Stimulated activated CD8-positive, alpha-beta memory T cell treated with anti-CD3 and anti-CD28 coated beads, Interleukin-12 subunit alpha, Interleukin-12 subunit beta, amount 100 ng/mL, for 4 hours (primary cell): ENCODE measurements around the gene FLNA.
"Not testable (repeated sequence)": the region's sequence is repeated elsewhere in the genome, so short reads cannot be mapped to it uniquely, and the experiment has no call there.

Experiments used
- DNase-seq: peaks from one replicate; pipeline ENCODE4 v3.0.0-alpha.2; 2020; ENCODE audit warnings: low read depth

The FLNA gene

GRCh38 chrX:154308108-154308946 is 66.1 kb downstream of the FLNA start:
- DNase-seq: peak; percentile 49

- DNase-seq: no peak
Observed at GRCh38 chrX:154307202-154307601, 67.2 kb downstream of the FLNA start.

- DNase-seq: no peak
Observed at GRCh38 chrX:154305541-154306205, 68.8 kb downstream of the FLNA start.

- DNase-seq: no peak
Observed at GRCh38 chrX:154304846-154305245, 69.6 kb downstream of the FLNA start.

GRCh38 chrX:154303476-154303875 is 71.0 kb downstream of the FLNA start:
- DNase-seq: no peak

GRCh38 chrX:154302998-154303397 is 71.4 kb downstream of the FLNA start:
- DNase-seq: not testable (repeated sequence)

GRCh38 chrX:154300816-154301215 is 73.6 kb downstream of the FLNA start:
- DNase-seq: no peak
